ENCODE data around the gene PSAP. TPM values are rescaled to one million over a fixed set of nuclear protein-coding genes. Genes with fewer than 3 reads are reported as not detected.

PSAP gene
- total RNA-seq, 1 donor, result 1,522 TPM

GRCh38 chr10:71802235-71802634 is 48.8 kb downstream of the PSAP start:
- Histone ChIP-seq H3K27me3 (ENCODE audit: insufficient read depth, low read length) (no peaks in the 10 kb centered on the region), H3K4me3 (ENCODE audit: low read length) (no peak overlapping the region), H3K4me1 (ENCODE audit: insufficient read depth, low read length) (peaks cover 60% of the 10 kb centered on the region), H3K9me3 (ENCODE audit: low read depth, low read length) (no peaks in the 10 kb centered on the region)

GRCh38 chr10:71801361-71801760 is 49.7 kb downstream of the PSAP start:
- H3K4me1 ChIP-seq (ENCODE audit: insufficient read depth, low read length), result peaks cover 58% of the 10 kb centered on the region

GRCh38 chr10:71799608-71800453 is 51.2 kb downstream of the PSAP start:
- peaks cover 45% of the 10 kb centered on the region for H3K4me1 ChIP-seq (ENCODE audit: insufficient read depth, low read length)
- H3K4me3 ChIP-seq (ENCODE audit: low read length), result no peak overlapping the region
- no peaks in the 10 kb centered on the region for H3K9me3 ChIP-seq (ENCODE audit: low read depth, low read length)
- H3K27me3 ChIP-seq (ENCODE audit: insufficient read depth, low read length), result no peaks in the 10 kb centered on the region

More at GRCh38 chr10:71801361-71801760, 49.7 kb downstream of the PSAP start:
- H3K9me3 ChIP-seq (ENCODE audit: low read depth, low read length), result no peaks in the 10 kb centered on the region
- H3K4me3 ChIP-seq (ENCODE audit: low read length), result no peak overlapping the region
- no peaks in the 10 kb centered on the region for H3K27me3 ChIP-seq (ENCODE audit: insufficient read depth, low read length)

- no peaks in the 10 kb centered on the region for H3K9me3 ChIP-seq (ENCODE audit: low read depth, low read length)
- peaks cover 38% of the 10 kb centered on the region for H3K4me1 ChIP-seq (ENCODE audit: insufficient read depth, low read length)
- no peak overlapping the region for H3K4me3 ChIP-seq (ENCODE audit: low read length)
- no peaks in the 10 kb centered on the region for H3K27me3 ChIP-seq (ENCODE audit: insufficient read depth, low read length)
Observed at GRCh38 chr10:71799112-71799511, 51.9 kb downstream of the PSAP start.

GRCh38 chr10:71798308-71798624 is 52.8 kb downstream of the PSAP start:
- Histone ChIP-seq H3K4me1 (ENCODE audit: insufficient read depth, low read length) (peaks cover 30% of the 10 kb centered on the region), H3K4me3 (ENCODE audit: low read length) (no peak overlapping the region), H3K9me3 (ENCODE audit: low read depth, low read length) (no peaks in the 10 kb centered on the region), H3K27me3 (ENCODE audit: insufficient read depth, low read length) (no peaks in the 10 kb centered on the region)

- Histone ChIP-seq H3K27me3 (ENCODE audit: insufficient read depth, low read length) (no peaks in the 10 kb centered on the region), H3K9me3 (ENCODE audit: low read depth, low read length) (no peaks in the 10 kb centered on the region), H3K4me3 (ENCODE audit: low read length) (no peak overlapping the region), H3K4me1 (ENCODE audit: insufficient read depth, low read length) (peaks cover 28% of the 10 kb centered on the region)
Observed at GRCh38 chr10:71797533-71798307, 53.3 kb downstream of the PSAP start.

GRCh38 chr10:71796749-71797405 is 54.2 kb downstream of the PSAP start:
- H3K9me3 ChIP-seq (ENCODE audit: low read depth, low read length), result no peaks in the 10 kb centered on the region
- H3K4me3 ChIP-seq (ENCODE audit: low read length), result no peak overlapping the region
- H3K4me1 ChIP-seq (ENCODE audit: insufficient read depth, low read length), result peaks cover 25% of the 10 kb centered on the region
- no peaks in the 10 kb centered on the region for H3K27me3 ChIP-seq (ENCODE audit: insufficient read depth, low read length)

GRCh38 chr10:71795248-71795647 is 55.8 kb downstream of the PSAP start:
- Histone ChIP-seq H3K9me3 (ENCODE audit: low read depth, low read length) (no peaks in the 10 kb centered on the region), H3K27me3 (ENCODE audit: insufficient read depth, low read length) (no peaks in the 10 kb centered on the region), H3K4me1 (ENCODE audit: insufficient read depth, low read length) (peaks cover 25% of the 10 kb centered on the region), H3K4me3 (ENCODE audit: low read length) (no peak overlapping the region)

GRCh38 chr10:71790749-71791440 is 60.2 kb downstream of the PSAP start:
- H3K4me3 ChIP-seq (ENCODE audit: low read length), result no peak overlapping the region
- H3K4me1 ChIP-seq (ENCODE audit: insufficient read depth, low read length), result peaks cover 7% of the 10 kb centered on the region
- no peaks in the 10 kb centered on the region for H3K9me3 ChIP-seq (ENCODE audit: low read depth, low read length)
- H3K27me3 ChIP-seq (ENCODE audit: insufficient read depth, low read length), result no peaks in the 10 kb centered on the region

GRCh38 chr10:71789871-71790270 is 61.2 kb downstream of the PSAP start:
- no peaks in the 10 kb centered on the region for H3K9me3 ChIP-seq (ENCODE audit: low read depth, low read length)
- peaks cover 7% of the 10 kb centered on the region for H3K4me1 ChIP-seq (ENCODE audit: insufficient read depth, low read length)
- no peak overlapping the region for H3K4me3 ChIP-seq (ENCODE audit: low read length)
- H3K27me3 ChIP-seq (ENCODE audit: insufficient read depth, low read length), result no peaks in the 10 kb centered on the region

GRCh38 chr10:71788954-71789353 is 62.1 kb downstream of the PSAP start:
- no peaks in the 10 kb centered on the region for H3K9me3 ChIP-seq (ENCODE audit: low read depth, low read length)
- no peaks in the 10 kb centered on the region for H3K27me3 ChIP-seq (ENCODE audit: insufficient read depth, low read length)
- peaks cover 8% of the 10 kb centered on the region for H3K4me1 ChIP-seq (ENCODE audit: insufficient read depth, low read length)
- no peak overlapping the region for H3K4me3 ChIP-seq (ENCODE audit: low read length)

- Histone ChIP-seq H3K27me3 (ENCODE audit: insufficient read depth, low read length) (no peaks in the 10 kb centered on the region), H3K4me1 (ENCODE audit: insufficient read depth, low read length) (peaks cover 36% of the 10 kb centered on the region), H3K9me3 (ENCODE audit: low read depth, low read length) (no peaks in the 10 kb centered on the region)
Observed at GRCh38 chr10:71784679-71785272, 66.3 kb downstream of the PSAP start.

GRCh38 chr10:71783917-71784678 is 67.0 kb downstream of the PSAP start:
- Histone ChIP-seq H3K27me3 (ENCODE audit: insufficient read depth, low read length) (no peaks in the 10 kb centered on the region), H3K4me1 (ENCODE audit: insufficient read depth, low read length) (peaks cover 40% of the 10 kb centered on the region), H3K9me3 (ENCODE audit: low read depth, low read length) (no peaks in the 10 kb centered on the region), H3K4me3 (ENCODE audit: low read length) (no peak overlapping the region)

More at GRCh38 chr10:71784679-71785272, 66.3 kb downstream of the PSAP start:
- H3K4me3 ChIP-seq (ENCODE audit: low read length), result no peak overlapping the region

Data from mononuclear cell (primary cell).